Kidney epithelial cell (primary cell): Measurements from ENCODE around the gene TENT4A. TPM values are rescaled to one million over a fixed set of nuclear protein-coding genes. Genes with fewer than 3 reads are reported as not detected.

Source experiments
- DNase-seq: peaks from one replicate; pipeline ENCODE4 v3.0.0-alpha.2; 2010; ENCODE audit warnings: low read depth
- H3K27me3 ChIP-seq: 2 replicates; pipeline ENCODE4 v1.6.0; 2011; ENCODE audit warnings: low read length; ENCODE audit not compliant: control insufficient read depth, insufficient read depth
- H3K36me3 ChIP-seq: 2 replicates; pipeline ENCODE4 v1.5.1; 2011; ENCODE audit warnings: low read length; ENCODE audit not compliant: control insufficient read depth, insufficient read depth
- H3K4me3 ChIP-seq: 2 replicates; pipeline ENCODE4 v1.5.1; 2011; ENCODE audit warnings: low read depth, mild to moderate bottlenecking, control low read depth, low read length
- CTCF ChIP-seq: IDR thresholded peaks from 2 replicates; pipeline ENCODE4 v1.5.1; 2011; ENCODE audit warnings: mild to moderate bottlenecking, moderate library complexity, low read length, control low read depth, inconsistent platforms; ENCODE audit not compliant: insufficient read depth, poor library complexity, severe bottlenecking
- total RNA-seq: library from RNA; depleted of rRNA; stranded (reverse); fragments of >200 nt; gene quantifications from 2 replicates; pipeline ENCODE4 v1.2.3, GENCODE V29; 2015

TENT4A gene
- total RNA-seq, 1 donor from 2014 or later: 12.0 TPM

GRCh38 chr5:6752236-6752635 is 39.0 kb downstream of the TENT4A start:
- Histone ChIP-seq H3K4me3 (no peak overlapping the region), H3K27me3 (no peaks in the 10 kb centered on the region), H3K36me3 (peaks cover 2% of the 10 kb centered on the region)
- DNase-seq: no peak
- TF ChIP-seq CTCF: no peak

- DNase-seq: no peak
- no peak for TF ChIP-seq CTCF
- Histone ChIP-seq H3K36me3 (peaks cover 2% of the 10 kb centered on the region), H3K27me3 (no peaks in the 10 kb centered on the region), H3K4me3 (no peak overlapping the region)
These were observed 39.5 kb downstream of the TENT4A start for GRCh38 chr5:6752782-6753181.

GRCh38 chr5:6753851-6754250 is 40.6 kb downstream of the TENT4A start:
- no peak overlapping the region for H3K4me3 ChIP-seq
- H3K27me3 ChIP-seq: no peaks in the 10 kb centered on the region
- DNase-seq: no peak
- H3K36me3 ChIP-seq: peaks cover 2% of the 10 kb centered on the region
- no peak for TF ChIP-seq CTCF

- H3K36me3 ChIP-seq: peaks cover 2% of the 10 kb centered on the region
These were observed 41.5 kb downstream of the TENT4A start for GRCh38 chr5:6754766-6755165.

GRCh38 chr5:6755519-6755918 is 42.3 kb downstream of the TENT4A start:
- no peak for TF ChIP-seq CTCF
- no peak overlapping the region for H3K4me3 ChIP-seq
- DNase-seq: no peak
- peaks cover 1% of the 10 kb centered on the region for H3K36me3 ChIP-seq
- no peaks in the 10 kb centered on the region for H3K27me3 ChIP-seq

More at GRCh38 chr5:6754766-6755165, 41.5 kb downstream of the TENT4A start:
- Histone ChIP-seq H3K27me3 (no peaks in the 10 kb centered on the region), H3K4me3 (no peak overlapping the region)
- TF ChIP-seq CTCF: no peak
- DNase-seq: no peak

- no peak overlapping the region for H3K4me3 ChIP-seq
- H3K27me3 ChIP-seq: no peaks in the 10 kb centered on the region
- no peak for TF ChIP-seq CTCF
- peaks cover 1% of the 10 kb centered on the region for H3K36me3 ChIP-seq
- no peak for DNase-seq
These were observed 42.7 kb downstream of the TENT4A start for GRCh38 chr5:6755941-6756340.
